Measurements from ENCODE around the gene TDRD10. TPM values are rescaled to one million over a fixed set of nuclear protein-coding genes. Genes with fewer than 3 reads are reported as not detected.

TDRD10 gene
- polyA plus RNA-seq, 3 donors = 0.71 to 1.1 (median 1.0) TPM

- no peak for DNase-seq (ENCODE audit: low read depth in 3 of 3, low spot score in 2 of 3)
Observed at GRCh38 chr1:154575951-154576566, 74.0 kb downstream of the TDRD10 start.

- DNase-seq (ENCODE audit: low read depth in 3 of 3, low spot score in 2 of 3) = no peak
Observed at GRCh38 chr1:154577346-154578057, 75.5 kb downstream of the TDRD10 start.

GRCh38 chr1:154578058-154578418 lies 76.0 kb downstream of the TDRD10 start:
- no peak for DNase-seq (ENCODE audit: low read depth in 3 of 3, low spot score in 2 of 3)

- DNase-seq (ENCODE audit: low read depth in 3 of 3, low spot score in 2 of 3) = no peak
Observed at GRCh38 chr1:154579374-154579773, 77.4 kb downstream of the TDRD10 start.

- DNase-seq (ENCODE audit: low read depth in 3 of 3, low spot score in 2 of 3) = no peak
Observed at GRCh38 chr1:154581766-154582165, 79.7 kb downstream of the TDRD10 start.

- DNase-seq (ENCODE audit: low read depth in 3 of 3, low spot score in 2 of 3) = no peak
Observed at GRCh38 chr1:154582885-154583284, 80.9 kb downstream of the TDRD10 start.

GRCh38 chr1:154583773-154584172 lies 81.8 kb downstream of the TDRD10 start:
- no peak for DNase-seq (ENCODE audit: low read depth in 3 of 3, low spot score in 2 of 3)

GRCh38 chr1:154584267-154584994 lies 82.4 kb downstream of the TDRD10 start:
- DNase-seq (ENCODE audit: low read depth in 3 of 3, low spot score in 2 of 3) = no peak

- no peak for DNase-seq (ENCODE audit: low read depth in 3 of 3, low spot score in 2 of 3)
Observed at GRCh38 chr1:154586231-154586630, 84.2 kb downstream of the TDRD10 start.

GRCh38 chr1:154586641-154587040 lies 84.6 kb downstream of the TDRD10 start:
- no peak for DNase-seq (ENCODE audit: low read depth in 3 of 3, low spot score in 2 of 3)

GRCh38 chr1:154589780-154590179 lies 87.8 kb downstream of the TDRD10 start:
- no peak for DNase-seq (ENCODE audit: low read depth in 3 of 3, low spot score in 2 of 3)

- no peak for DNase-seq (ENCODE audit: low read depth in 3 of 3, low spot score in 2 of 3)
Observed at GRCh38 chr1:154590756-154591155, 88.7 kb downstream of the TDRD10 start.

- DNase-seq (ENCODE audit: low read depth in 3 of 3, low spot score in 2 of 3) = no peak
Observed at GRCh38 chr1:154591206-154591605, 89.2 kb downstream of the TDRD10 start.

GRCh38 chr1:154593390-154593789 lies 91.4 kb downstream of the TDRD10 start:
- DNase-seq (ENCODE audit: low read depth in 3 of 3, low spot score in 2 of 3) = no peak

- DNase-seq (ENCODE audit: low read depth in 3 of 3, low spot score in 2 of 3) = no peak
Observed at GRCh38 chr1:154594811-154595210, 92.8 kb downstream of the TDRD10 start.

- DNase-seq (ENCODE audit: low read depth in 3 of 3, low spot score in 2 of 3) = no peak
Observed at GRCh38 chr1:154595621-154596020, 93.6 kb downstream of the TDRD10 start.

Other genes with a start within 250 kb of the TDRD10 start
- gene HAX1, start 229.6 kb upstream of the TDRD10 start, polyA plus RNA-seq (ENCODE audit: insufficient read length in 3 of 3) = 10 to 100 TPM; 81.7 to 83.6 (median 82.4) TPM
- under 1 TPM in 2 of 3 donors, not detected in 1; 0.07 to 0.18 TPM for gene AQP10, start 181.1 kb upstream of the TDRD10 start, polyA plus RNA-seq (ENCODE audit: insufficient read length in 3 of 3)
- 10 to 100 TPM; 24.5 to 26.1 (median 24.6) TPM for gene ATP8B2, start 176.7 kb upstream of the TDRD10 start, polyA plus RNA-seq (ENCODE audit: insufficient read length in 3 of 3)
- gene IL6R, start 96.9 kb upstream of the TDRD10 start, polyA plus RNA-seq (ENCODE audit: insufficient read length in 3 of 3) = 1 to 10 TPM; 6.0 to 7.1 (median 6.2) TPM
- 10 to 100 TPM in 2 of 3 donors, 1 to 10 TPM in 1; 9.6 to 11.2 (median 10.6) TPM for gene SHE, start 193 bp downstream of the TDRD10 start, polyA plus RNA-seq (ENCODE audit: insufficient read length in 3 of 3)
- gene UBE2Q1, start 56.4 kb downstream of the TDRD10 start, polyA plus RNA-seq (ENCODE audit: insufficient read length in 3 of 3) = 100 to 1,000 TPM; 107 to 136 (median 124) TPM
- gene CHRNB2, start 65.6 kb downstream of the TDRD10 start, polyA plus RNA-seq (ENCODE audit: insufficient read length in 3 of 3) = under 1 TPM; 0.47 to 0.75 (median 0.47) TPM
- gene ADAR, start 106.0 kb downstream of the TDRD10 start, polyA plus RNA-seq (ENCODE audit: insufficient read length in 3 of 3) = 100 to 1,000 TPM; 143 TPM